Stimulated activated CD4-positive, alpha-beta T cell treated with anti-CD3 and anti-CD28 coated beads, TNF-alpha, amount 100 ng/mL, for 24 hours (primary cell): ENCODE measurements around the gene VEGFC.

Experiments used
- DNase-seq, 3 experiments: peaks; one replicate each; pipeline ENCODE4 v3.0.0-alpha.2; 2020; ENCODE audit warnings: low read depth in 3 of 3

Gene VEGFC

GRCh38 chr4:176799653-176800052 is 6.9 kb upstream of the VEGFC start:
- DNase-seq = no peak

- DNase-seq = no peak
Observed at GRCh38 chr4:176798540-176798939, 5.8 kb upstream of the VEGFC start.

DNA sequence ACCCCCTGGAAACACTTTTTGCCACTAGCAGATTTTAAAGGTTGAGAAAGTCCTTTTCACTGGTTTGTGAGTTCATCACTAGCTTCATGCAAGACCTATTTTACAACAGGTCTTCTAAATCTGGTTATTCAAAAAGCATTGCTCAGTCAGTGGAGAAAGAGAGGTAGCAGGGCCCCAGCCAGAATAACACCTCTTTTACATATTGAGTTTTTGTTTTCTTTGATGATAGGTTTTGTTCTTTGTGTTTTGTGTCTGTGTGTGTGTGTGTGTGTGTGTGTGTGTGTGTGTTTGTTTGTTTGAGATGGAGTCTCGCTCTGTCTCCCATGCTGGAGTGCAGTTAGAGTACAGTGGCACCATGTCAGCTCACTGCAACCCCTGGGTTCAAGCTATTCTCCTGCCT is 2.7 kb upstream of the VEGFC start:
- DNase-seq = no peak

DNA sequence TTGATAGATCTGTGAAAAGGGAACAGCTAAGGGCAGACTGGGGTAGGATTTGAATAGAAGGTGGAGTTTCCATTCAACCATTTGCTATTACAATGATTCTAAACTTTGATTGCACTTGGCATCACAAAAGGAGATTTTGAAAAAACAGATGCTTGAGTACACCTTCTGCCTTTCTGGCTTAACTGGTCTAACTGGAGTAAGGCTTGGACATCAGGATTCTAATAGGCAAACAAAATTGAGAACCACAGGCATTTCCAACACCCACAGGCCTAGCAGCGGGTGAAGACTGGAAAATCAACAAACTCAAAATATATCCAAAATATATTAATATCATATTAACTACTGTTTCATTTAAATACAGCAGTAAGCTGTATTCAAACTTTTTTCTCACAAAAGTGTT is 1.9 kb upstream of the VEGFC start:
- no peak for DNase-seq

DNA sequence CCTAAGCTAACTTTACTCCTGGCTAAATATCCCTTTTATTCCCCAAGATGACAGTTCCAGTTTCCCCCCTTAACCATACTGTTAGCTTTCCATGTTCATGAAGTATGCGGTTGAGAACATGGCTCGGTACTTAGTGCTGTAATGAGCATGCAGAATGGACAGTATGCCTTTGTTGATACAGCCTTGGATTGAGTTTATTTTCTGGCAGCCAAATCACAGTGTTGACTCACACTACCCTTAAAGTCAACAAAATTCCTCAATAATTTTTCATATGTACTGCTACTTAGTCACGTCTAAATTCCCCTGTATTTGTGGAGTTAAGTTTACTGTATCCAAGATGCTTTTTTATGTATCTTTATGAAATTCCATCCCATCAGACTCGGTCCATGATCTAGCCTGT is 1.4 kb upstream of the VEGFC start:
- no peak for DNase-seq

GRCh38 chr4:176793060-176793605 is 411 bp upstream of the VEGFC start:
- DNase-seq = no peak

GRCh38 chr4:176791591-176792325 is 964 bp downstream of the VEGFC start:
- DNase-seq = no peak

GRCh38 chr4:176790398-176790797 is 2.3 kb downstream of the VEGFC start:
- no peak for DNase-seq

- DNase-seq = no peak
Observed at GRCh38 chr4:176789955-176790354, 2.8 kb downstream of the VEGFC start.

GRCh38 chr4:176788971-176789370 is 3.8 kb downstream of the VEGFC start:
- no peak for DNase-seq

DNA sequence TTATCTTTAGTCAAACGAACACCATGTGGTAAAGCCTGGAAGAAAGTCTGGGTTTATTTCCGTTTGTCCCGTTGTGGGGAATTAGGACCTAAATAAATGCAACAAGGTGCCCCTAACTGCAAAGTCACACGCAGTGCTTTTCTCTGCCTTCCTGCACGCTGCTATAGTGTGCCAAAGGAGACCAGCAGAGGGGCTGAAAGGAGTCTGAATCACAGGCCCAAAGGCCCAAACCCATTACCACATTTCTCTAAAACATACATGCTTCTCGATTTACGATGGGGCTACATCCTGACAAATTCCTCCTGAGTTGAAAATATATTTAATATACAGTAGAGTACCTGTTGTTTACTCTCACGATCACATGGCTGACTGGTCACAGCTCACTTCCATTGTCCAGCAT is 4.5 kb downstream of the VEGFC start:
- no peak for DNase-seq

- no peak for DNase-seq
Observed at GRCh38 chr4:176784816-176785215, 7.9 kb downstream of the VEGFC start.

GRCh38 chr4:176782794-176783193 is 9.9 kb downstream of the VEGFC start:
- DNase-seq = no peak

GRCh38 chr4:176782191-176782590 is 10.5 kb downstream of the VEGFC start:
- no peak for DNase-seq

DNA sequence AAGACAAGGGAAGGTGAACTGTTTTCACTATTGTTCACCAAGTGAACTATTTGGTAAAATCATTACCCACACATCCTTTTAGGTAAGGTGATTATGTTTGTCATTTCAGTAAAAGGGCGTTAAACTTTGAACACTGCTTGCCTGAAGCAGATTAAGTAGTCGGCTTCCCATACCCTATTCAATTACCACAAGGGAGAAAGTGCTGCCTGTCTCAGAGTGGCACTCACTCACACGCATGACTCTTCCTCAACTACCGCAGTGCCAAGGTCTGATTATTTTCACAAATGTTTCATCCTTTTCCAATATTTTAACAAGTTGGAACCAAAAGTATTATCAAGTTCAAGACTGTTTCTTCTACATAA is 11.0 kb downstream of the VEGFC start:
- no peak for DNase-seq

- no peak for DNase-seq
Observed at GRCh38 chr4:176780995-176781738, 11.6 kb downstream of the VEGFC start.

DNA sequence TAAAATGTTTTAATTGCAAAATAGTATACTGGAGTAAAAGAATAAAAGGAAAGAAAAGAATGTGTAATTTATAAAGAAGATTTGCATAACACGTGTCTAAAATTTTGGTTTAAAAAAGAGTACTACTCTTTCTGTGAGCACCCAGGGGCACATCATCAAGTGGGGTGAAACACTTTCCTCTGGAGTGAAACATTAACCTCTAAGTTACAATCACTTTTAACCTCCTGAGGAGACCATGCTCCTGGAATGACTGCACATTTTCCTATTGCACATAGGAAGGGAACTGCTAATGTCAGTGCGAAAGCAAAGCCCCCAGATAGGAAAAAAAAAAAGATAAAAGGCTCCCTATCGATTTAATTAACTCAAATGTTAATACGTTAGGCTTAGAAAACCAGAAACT is 13.3 kb downstream of the VEGFC start:
- no peak for DNase-seq

GRCh38 chr4:176778491-176778890 is 14.2 kb downstream of the VEGFC start:
- DNase-seq = no peak

GRCh38 chr4:176778063-176778462 is 14.7 kb downstream of the VEGFC start:
- no peak for DNase-seq

DNA sequence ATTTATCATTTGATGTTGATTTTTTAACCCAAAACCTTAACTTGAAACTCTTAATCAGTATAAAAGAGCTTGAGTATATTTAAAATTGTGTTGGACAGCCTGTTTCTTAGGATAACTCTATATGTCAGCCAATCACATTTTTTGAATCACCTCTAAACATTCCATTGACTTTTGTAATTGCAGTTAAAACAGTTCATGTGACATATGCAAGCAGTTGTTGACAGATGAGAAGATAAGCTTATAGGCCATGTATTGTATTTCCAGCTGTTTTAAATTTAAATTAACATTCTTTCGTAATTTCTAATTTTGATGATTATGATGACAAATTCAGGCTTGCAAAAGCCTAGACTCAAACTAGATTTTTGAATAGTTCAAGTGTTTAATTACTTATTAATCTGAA is 17.4 kb downstream of the VEGFC start:
- no peak for DNase-seq

- DNase-seq = no peak
Observed at GRCh38 chr4:176774852-176775251, 17.9 kb downstream of the VEGFC start.

DNA sequence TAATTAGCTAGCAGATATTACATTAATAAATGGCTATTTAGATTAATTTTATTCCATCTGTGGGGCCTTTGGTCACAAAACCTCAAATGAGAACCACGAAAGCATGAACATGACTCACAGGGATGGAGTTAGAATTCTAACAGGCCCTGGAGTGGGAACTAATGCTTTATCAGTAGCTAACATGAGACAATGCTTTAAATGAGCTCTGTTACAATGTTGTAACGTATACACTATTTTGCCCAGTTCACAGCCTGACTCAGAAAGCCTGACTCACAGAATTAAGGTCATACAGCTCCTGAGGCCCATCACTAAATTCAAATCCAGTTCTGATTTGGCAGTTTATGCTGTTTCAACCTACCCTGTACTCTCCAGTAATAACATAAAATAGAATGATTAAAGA is 23.2 kb downstream of the VEGFC start:
- no peak for DNase-seq

GRCh38 chr4:176767183-176767582 is 25.5 kb downstream of the VEGFC start:
- DNase-seq = no peak
